HCT116 (cell line): ENCODE data around the gene FGF11. TPM values are rescaled to one million over a fixed set of nuclear protein-coding genes. Genes with fewer than 3 reads are reported as not detected.

Source experiments
- ATAC-seq: fragments of 200-7000 bp; cut with Tn5 transposase; 2 replicates; pipeline ENCODE4 v1.9.1; 2020; ENCODE audit warnings: mild to moderate bottlenecking, moderate library complexity
- BruUV-seq: library from RNA; stranded (reverse); fragments of 400-500 nt; replicated peaks from 2 replicates; lab custom pipeline; 2021; lab: Mats Ljungman, UMichigan
- CTCF ChIA-PET: fragments of 300-600 bp; sonication (Branson Sonifier 250); formaldehyde crosslinking; loops from one replicate; lab custom pipeline; 2021; ENCODE audit warnings: antibody characterized with exemption; lab: Charles Lee
- POLR2A ChIA-PET: fragments of 300-600, 350-600 bp; sonication (Branson Sonifier 250); formaldehyde crosslinking; loops from one replicate; lab custom pipeline; 2021; ENCODE audit warnings: antibody characterized with exemption; lab: Charles Lee
- RAD21 ChIA-PET, 2 experiments: fragments of 300-600 bp; sonication (Branson Sonifier 250); formaldehyde crosslinking; loops; one replicate each; lab custom pipeline; 2023; ENCODE audit warnings: low total read pairs in 2 of 2; ENCODE audit not compliant: uncharacterized antibody in 2 of 2, unreplicated experiment in 2 of 2, low non-redundant PET in 1 of 2; lab: Charles Lee
- DNase-seq: peaks from one replicate; pipeline ENCODE4 v3.0.0-alpha.2; 2010; ENCODE audit warnings: low read depth, low spot score
- H2AFZ ChIP-seq: fragments of 200-600 bp; shearing (Covaris generic), sonication (generic); 2 replicates; pipeline ENCODE4 v1.6.1; 2017; ENCODE audit warnings: low read depth, mixed run types, mixed read lengths, antibody characterized with exemption, low read length; ENCODE audit not compliant: poor library complexity, severe bottlenecking
- H3K27ac ChIP-seq: 2 replicates; pipeline ENCODE4 v1.5.1; 2012; ENCODE audit warnings: low read depth, low read length
- H3K27me3 ChIP-seq: fragments of 200-600 bp; sonication (generic); 2 replicates; pipeline ENCODE4 v1.6.1; 2016; ENCODE audit warnings: mixed run types, low read length, mixed read lengths; ENCODE audit not compliant: insufficient read depth
- H3K36me3 ChIP-seq, 2 experiments: fragments of 200-500 bp in 1 of 2; fragments of 200-600 bp in 1 of 2; sonication (Bioruptor generic) in 1 of 2; sonication (generic) in 1 of 2; 2 replicates each; pipeline versions ENCODE4 v1.5.1 to v1.6.1; 2014 to 2016; ENCODE audit warnings: low read length in 2 of 2, inconsistent platforms in 1 of 2, mixed read lengths in 1 of 2, mixed run types in 1 of 2; ENCODE audit not compliant: insufficient read depth in 2 of 2, control insufficient read depth in 1 of 2
- H3K4me1 ChIP-seq, 2 experiments: fragments of 200-600 bp in 1 of 2; sonication (generic) in 1 of 2; 2 replicates each; pipeline versions ENCODE4 v1.5.1 to v1.6.1; 2012 to 2017; ENCODE audit warnings: low read length in 2 of 2, inconsistent platforms in 1 of 2, mild to moderate bottlenecking in 1 of 2, mixed read lengths in 1 of 2, mixed run types in 1 of 2, moderate library complexity in 1 of 2; ENCODE audit not compliant: insufficient read depth in 2 of 2, control insufficient read depth in 1 of 2
- H3K4me2 ChIP-seq: fragments of 200-600 bp; sonication (generic); 2 replicates; pipeline ENCODE4 v1.6.1; 2017; ENCODE audit warnings: mixed run types, low read length, mixed read lengths
- H3K4me3 ChIP-seq, 2 experiments: fragments of 200-600 bp in 1 of 2; sonication (generic) in 1 of 2; replicated peaks in 1 of 2; 2 replicates each; pipeline ENCODE4 v1.5.1; 2011 to 2016; ENCODE audit warnings: low read length in 2 of 2, control low read depth in 1 of 2, low read depth in 1 of 2, mild to moderate bottlenecking in 1 of 2, mixed read lengths in 1 of 2, mixed run types in 1 of 2
- H3K79me2 ChIP-seq: fragments of 200-600 bp; sonication (generic); 2 replicates; pipeline ENCODE4 v1.6.1; 2017; ENCODE audit warnings: mild to moderate bottlenecking, mixed run types, low read length, moderate library complexity, mixed read lengths; ENCODE audit not compliant: insufficient read depth
- H3K9ac ChIP-seq: fragments of 200-600 bp; sonication (generic); 2 replicates; pipeline ENCODE4 v1.6.1; 2016; ENCODE audit warnings: low read length, mixed read lengths
- H3K9me2 ChIP-seq: fragments of 200-600 bp; sonication (generic), shearing (Covaris generic); 2 replicates; pipeline ENCODE4 v1.6.1; 2017; ENCODE audit warnings: mixed run types, mild to moderate bottlenecking, moderate library complexity; ENCODE audit not compliant: insufficient read depth
- H3K9me3 ChIP-seq, 2 experiments: fragments of 200-500 bp in 1 of 2; fragments of 200-600 bp in 1 of 2; sonication (Bioruptor generic) in 1 of 2; sonication (generic) in 1 of 2; 2 replicates each; pipeline ENCODE4 v1.6.1; 2014 to 2017; ENCODE audit warnings: low read length in 2 of 2, mixed read lengths in 2 of 2, inconsistent platforms in 1 of 2, low read depth in 1 of 2, mild to moderate bottlenecking in 1 of 2, mixed run types in 1 of 2, moderate library complexity in 1 of 2; ENCODE audit not compliant: control insufficient read depth in 1 of 2, insufficient read depth in 1 of 2
- H4K20me1 ChIP-seq: fragments of 200-600 bp; sonication (generic), shearing (Covaris generic); 2 replicates; pipeline ENCODE4 v1.6.1; 2017; ENCODE audit warnings: mixed run types, mild to moderate bottlenecking, moderate library complexity; ENCODE audit not compliant: insufficient read depth
- ATF3 ChIP-seq: IDR thresholded peaks from 2 replicates; pipeline ENCODE4 v1.6.1; 2012
- CBX3 ChIP-seq: IDR thresholded peaks from 2 replicates; pipeline ENCODE4 v1.6.1; 2012; ENCODE audit warnings: low read depth
- CEBPB ChIP-seq: IDR thresholded peaks from 2 replicates; pipeline ENCODE4 v1.6.1; 2012; ENCODE audit warnings: low read depth
- EZH2 ChIP-seq: fragments of 200-600 bp; sonication (generic); IDR thresholded peaks from 2 replicates; pipeline ENCODE4 v1.6.1; 2017; ENCODE audit warnings: antibody characterized with exemption, mixed run types
- EZH2phosphoT487 ChIP-seq: fragments of 200-600 bp; IDR thresholded peaks from 2 replicates; pipeline ENCODE4 v1.6.1; 2018; ENCODE audit warnings: antibody characterized with exemption, borderline replicate concordance
- FOSL1 ChIP-seq: IDR thresholded peaks from 2 replicates; pipeline ENCODE4 v1.6.1; 2012; ENCODE audit warnings: low read depth
- JUND ChIP-seq: IDR thresholded peaks from 2 replicates; pipeline ENCODE4 v1.6.1; 2012
- POLR2A ChIP-seq: IDR thresholded peaks from 2 replicates; pipeline ENCODE4 v1.7.0; 2011; ENCODE audit warnings: borderline replicate concordance; ENCODE audit not compliant: insufficient read depth, insufficient read length; ENCODE audit errors: extremely low read depth
- POLR2AphosphoS5 ChIP-seq: IDR thresholded peaks from 2 replicates; pipeline ENCODE4 v1.6.1; 2011; ENCODE audit warnings: mild to moderate bottlenecking, low read depth, low read length, moderate library complexity
- RAD21 ChIP-seq: IDR thresholded peaks from 2 replicates; pipeline ENCODE4 v1.6.1; 2012; ENCODE audit warnings: low read depth, mild to moderate bottlenecking
- REST ChIP-seq: IDR thresholded peaks from 2 replicates; pipeline ENCODE4 v1.6.1; 2012; ENCODE audit warnings: low read depth
- SP1 ChIP-seq: IDR thresholded peaks from 2 replicates; pipeline ENCODE4 v1.6.1; 2012; ENCODE audit warnings: low read depth
- YY1 ChIP-seq: IDR thresholded peaks from 2 replicates; pipeline ENCODE4 v1.6.1; 2011; ENCODE audit warnings: low read length, low read depth, moderate library complexity, mild to moderate bottlenecking; ENCODE audit not compliant: insufficient replicate concordance; ENCODE audit errors: extremely low read depth
- ZBTB33 ChIP-seq: IDR thresholded peaks from 2 replicates; pipeline ENCODE4 v1.6.1; 2011; ENCODE audit warnings: mild to moderate bottlenecking, low read length, moderate library complexity; ENCODE audit not compliant: insufficient replicate concordance; ENCODE audit errors: extremely low read depth
- ZFX ChIP-seq: fragments of 450-650 bp; IDR thresholded peaks from 2 replicates; pipeline ENCODE4 v1.6.1; 2017
- intact Hi-C: fragments of 100-400 bp; cut with micrococcal nuclease; formaldehyde crosslinking; loops from 2 replicates; pipeline ENCODE4 v1.10.0; 2022
- total RNA-seq: library from RNA; stranded (reverse); gene quantifications from one replicate; pipeline ENCODE4 v1.2.1, GENCODE V29; 2021; ENCODE audit not compliant: unreplicated experiment
- TF ChIP-seq, protein P1 (sequence below): IDR thresholded peaks from 2 replicates; pipeline ENCODE4 v1.6.1; 2012
- TF ChIP-seq, protein P2 (sequence below), 3 experiments: fragments of 200-600 bp in 1 of 3; sonication (generic) in 1 of 3; IDR thresholded peaks in 2 of 3; conservative IDR thresholded peaks in 1 of 3; 2 replicates each; pipeline ENCODE4 v1.5.1; 2012 to 2017; ENCODE audit warnings: low read depth in 2 of 3, low read length in 2 of 3, antibody characterized with exemption in 1 of 3, borderline replicate concordance in 1 of 3, control low read depth in 1 of 3, mild to moderate bottlenecking in 1 of 3, mixed read lengths in 1 of 3, mixed run types in 1 of 3, moderate library complexity in 1 of 3; ENCODE audit not compliant: insufficient read depth in 1 of 3

The FGF11 gene
- total RNA-seq, 1 experiment from 2014 or later: 6.1 TPM

DNA sequence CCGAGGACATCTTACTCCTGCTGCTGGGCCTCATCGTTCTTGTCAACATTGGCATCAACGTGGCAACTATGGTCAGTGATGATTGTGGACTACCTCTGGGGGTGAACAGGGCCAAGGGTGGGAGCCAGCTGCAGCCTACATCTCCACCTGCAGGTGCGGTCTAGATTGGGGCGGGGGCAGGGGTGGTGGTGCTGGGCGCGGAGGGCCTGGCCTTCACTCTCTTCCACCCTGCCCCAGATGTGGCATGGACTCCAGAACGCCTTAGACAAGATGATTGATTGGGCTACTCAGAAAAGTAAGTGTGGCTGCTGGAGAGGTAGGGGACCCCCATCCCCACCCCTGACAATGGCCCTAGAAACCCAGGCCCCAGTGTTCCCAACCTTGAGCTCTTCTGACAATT is 13.6 kb upstream of the FGF11 start:
- ChIA-PET CTCF (no interaction called here), RAD21 (no interaction called here), POLR2A (interaction anchor here (1.0 kb wide), 1 partner anchor 11 kb away, joined by 4 read pairs; no protein-coding TSS in a partner anchor)
- Histone ChIP-seq H3K4me1 (no peaks in the 10 kb centered on the region), H3K27ac (no peak overlapping the region), H3K9ac (no peak overlapping the region), H3K27me3 (no peaks in the 10 kb centered on the region), H2AFZ (no peak overlapping the region), H3K36me3 (no peaks in the 10 kb centered on the region), H4K20me1 (no peaks in the 10 kb centered on the region), H3K9me2 (no peaks in the 10 kb centered on the region), H3K79me2 (no peaks in the 10 kb centered on the region), H3K9me3 (no peaks in the 10 kb centered on the region), H3K4me3 (no peak overlapping the region), H3K4me2 (no peak overlapping the region)
- TF ChIP-seq ZBTB33 (no peak), CEBPB (no peak), SP1 (no peak), CBX3 (no peak), ATF3 (no peak), EZH2 (no peak), ZFX (no peak), REST (no peak), RAD21 (no peak), EZH2phosphoT487 (no peak), POLR2AphosphoS5 (no peak), YY1 (no peak), JUND (no peak), POLR2A (no peak), FOSL1 (no peak)
- TF ChIP-seq, protein P1, sequence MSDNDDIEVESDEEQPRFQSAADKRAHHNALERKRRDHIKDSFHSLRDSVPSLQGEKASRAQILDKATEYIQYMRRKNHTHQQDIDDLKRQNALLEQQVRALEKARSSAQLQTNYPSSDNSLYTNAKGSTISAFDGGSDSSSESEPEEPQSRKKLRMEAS: no peak
- TF ChIP-seq, protein P2, sequence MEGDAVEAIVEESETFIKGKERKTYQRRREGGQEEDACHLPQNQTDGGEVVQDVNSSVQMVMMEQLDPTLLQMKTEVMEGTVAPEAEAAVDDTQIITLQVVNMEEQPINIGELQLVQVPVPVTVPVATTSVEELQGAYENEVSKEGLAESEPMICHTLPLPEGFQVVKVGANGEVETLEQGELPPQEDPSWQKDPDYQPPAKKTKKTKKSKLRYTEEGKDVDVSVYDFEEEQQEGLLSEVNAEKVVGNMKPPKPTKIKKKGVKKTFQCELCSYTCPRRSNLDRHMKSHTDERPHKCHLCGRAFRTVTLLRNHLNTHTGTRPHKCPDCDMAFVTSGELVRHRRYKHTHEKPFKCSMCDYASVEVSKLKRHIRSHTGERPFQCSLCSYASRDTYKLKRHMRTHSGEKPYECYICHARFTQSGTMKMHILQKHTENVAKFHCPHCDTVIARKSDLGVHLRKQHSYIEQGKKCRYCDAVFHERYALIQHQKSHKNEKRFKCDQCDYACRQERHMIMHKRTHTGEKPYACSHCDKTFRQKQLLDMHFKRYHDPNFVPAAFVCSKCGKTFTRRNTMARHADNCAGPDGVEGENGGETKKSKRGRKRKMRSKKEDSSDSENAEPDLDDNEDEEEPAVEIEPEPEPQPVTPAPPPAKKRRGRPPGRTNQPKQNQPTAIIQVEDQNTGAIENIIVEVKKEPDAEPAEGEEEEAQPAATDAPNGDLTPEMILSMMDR (IDR thresholded peaks at IDR 0.05 in 2 of 3, conservative IDR thresholded peaks at IDR 0.05 in 1 of 3; ENCODE audit: borderline replicate concordance in 1 of 3, insufficient read depth in 1 of 3, low read depth in 2 of 3, low read length in 2 of 3): no peak
- BruUV-seq: no TSS peak
- DNase-seq (no peak), ATAC-seq (no peak)
- intact Hi-C loops: no loop called here
